ENCODE measurements around the gene NFIX. TPM values are rescaled to one million over a fixed set of nuclear protein-coding genes. Genes with fewer than 3 reads are reported as not detected.
A peak's percentile ranks its signal among the peaks of the same experiment; 100 is the strongest.
"Not testable (repeated sequence)": the region's sequence is repeated elsewhere in the genome, so short reads cannot be mapped to it uniquely, and the experiment has no call there.

The NFIX gene
- polyA plus RNA-seq: under 1 TPM in 1 of 3 donors, not detected in 2; 0.49 TPM

- Mint-ChIP-seq H3K9me3 (peaks cover 0 to 2% (median 0%) of the 10 kb centered on the region in 6 donors), H3K4me1 (peaks cover 7 to 12% of the 10 kb centered on the region in 2 donors), H3K4me3 (peak within 1 kb of the TSS; percentile 84 to 96 (median 90)), H3K36me3 (peaks cover 0 to 4% (median 0%) of the 10 kb centered on the region in 3 donors), H3K27me3 (ENCODE audit: low read depth in 3 of 3) (peaks cover 22 to 44% (median 41%) of the 10 kb centered on the region in 3 donors), H3K27ac (peak within 1 kb of the TSS; percentile 35 to 98 (median 91))
- DNase-seq: peak; percentile 71 to 75 (median 75)
Observed at GRCh38 chr19:12994701-12995595, at the start of gene NFIX. NFIX (plus strand) TSS chr19:12995475; CDS start chr19:12995838, 363 bp downstream.

GRCh38 chr19:12945479-12946091 lies 49.7 kb upstream of the NFIX start, which contains the start of gene RAD23A:
RAD23A (plus strand) TSS chr19:12945862; CDS start chr19:12945949, 87 bp downstream.
- peak within 1 kb of the TSS; percentile 91 to 97 (median 96) for H3K27ac Mint-ChIP-seq
- H3K4me3 Mint-ChIP-seq: peak within 1 kb of the TSS; percentile 86 to 90 (median 89)
- peak; percentile 99 for DNase-seq
- no peaks in the 10 kb centered on the region for H3K9me3 Mint-ChIP-seq
- H3K4me1 Mint-ChIP-seq: peaks cover 37 to 62% of the 10 kb centered on the region in 2 donors
- H3K36me3 Mint-ChIP-seq: peaks cover 9 to 31% (median 13%) of the 10 kb centered on the region in 3 donors
- H3K27me3 Mint-ChIP-seq (ENCODE audit: low read depth in 3 of 3): peaks cover 16 to 25% (median 20%) of the 10 kb centered on the region in 3 donors

GRCh38 chr19:12946092-12946721 lies 49.1 kb upstream of the NFIX start:
- peak in 2 of 3 donors; percentile 35 to 51 for DNase-seq
- peak overlapping the region; percentile 83 to 96 (median 92) for H3K27ac Mint-ChIP-seq
- peaks cover 17 to 25% (median 21%) of the 10 kb centered on the region in 3 donors for H3K27me3 Mint-ChIP-seq (ENCODE audit: low read depth in 3 of 3)
- H3K36me3 Mint-ChIP-seq: peaks cover 6 to 25% (median 15%) of the 10 kb centered on the region in 3 donors
- H3K9me3 Mint-ChIP-seq: no peaks in the 10 kb centered on the region
- H3K4me3 Mint-ChIP-seq: peak overlapping the region; percentile 85 to 90 (median 87)
- H3K4me1 Mint-ChIP-seq: peaks cover 32 to 57% of the 10 kb centered on the region in 2 donors

- Mint-ChIP-seq H3K36me3 (peaks cover 6 to 24% (median 18%) of the 10 kb centered on the region in 3 donors), H3K9me3 (no peaks in the 10 kb centered on the region), H3K4me1 (peaks cover 33 to 57% of the 10 kb centered on the region in 2 donors), H3K4me3 (peak overlapping the region; percentile 85 to 90 (median 87)), H3K27ac (peak overlapping the region; percentile 83 to 96 (median 91)), H3K27me3 (ENCODE audit: low read depth in 3 of 3) (peaks cover 18 to 25% (median 23%) of the 10 kb centered on the region in 3 donors)
- DNase-seq: no peak
Observed at GRCh38 chr19:12946731-12947496, 48.4 kb upstream of the NFIX start.

GRCh38 chr19:12947702-12948611 lies 47.3 kb upstream of the NFIX start:
- Mint-ChIP-seq H3K4me3 (peak overlapping the region in 3 of 5 donors; percentile 4 to 47 (median 12)), H3K9me3 (no peaks in the 10 kb centered on the region), H3K27me3 (ENCODE audit: low read depth in 3 of 3) (peaks cover 18 to 23% (median 21%) of the 10 kb centered on the region in 3 donors), H3K27ac (peak overlapping the region in 4 of 6 donors; percentile 44 to 62 (median 57)), H3K36me3 (peaks cover 6 to 21% (median 18%) of the 10 kb centered on the region in 3 donors), H3K4me1 (peaks cover 30 to 51% of the 10 kb centered on the region in 2 donors)
- no peak for DNase-seq

GRCh38 chr19:12948612-12949362 lies 46.5 kb upstream of the NFIX start:
- Mint-ChIP-seq H3K36me3 (peaks cover 0 to 14% (median 12%) of the 10 kb centered on the region in 3 donors), H3K4me3 (no peak overlapping the region), H3K4me1 (peaks cover 25 to 43% of the 10 kb centered on the region in 2 donors), H3K9me3 (no peaks in the 10 kb centered on the region), H3K27me3 (ENCODE audit: low read depth in 3 of 3) (peaks cover 16 to 18% (median 17%) of the 10 kb centered on the region in 3 donors), H3K27ac (peak overlapping the region in 2 of 6 donors; percentile 28)
- no peak for DNase-seq

- H3K9me3 Mint-ChIP-seq: no peaks in the 10 kb centered on the region
- peaks cover 0 to 10% (median 9%) of the 10 kb centered on the region in 3 donors for H3K36me3 Mint-ChIP-seq
- DNase-seq: no peak
- H3K27ac Mint-ChIP-seq: peak overlapping the region in 3 of 6 donors; percentile 39 to 71 (median 61)
- no peak overlapping the region for H3K4me3 Mint-ChIP-seq
- peaks cover 16 to 17% (median 17%) of the 10 kb centered on the region in 3 donors for H3K27me3 Mint-ChIP-seq (ENCODE audit: low read depth in 3 of 3)
- peaks cover 28 to 40% of the 10 kb centered on the region in 2 donors for H3K4me1 Mint-ChIP-seq
Observed at GRCh38 chr19:12949363-12950283, 45.7 kb upstream of the NFIX start.

GRCh38 chr19:12952050-12952449 lies 43.2 kb upstream of the NFIX start:
- not testable (repeated sequence) for H3K36me3 Mint-ChIP-seq; H3K9me3 Mint-ChIP-seq; DNase-seq; H3K27me3 Mint-ChIP-seq (ENCODE audit: low read depth in 3 of 3); H3K4me3 Mint-ChIP-seq
- H3K4me1 Mint-ChIP-seq: peaks cover 26 to 40% of the 10 kb centered on the region in 2 donors
- peak overlapping the region in 3 of 6 donors; percentile 30 to 64 (median 43) for H3K27ac Mint-ChIP-seq

GRCh38 chr19:12952488-12953137 lies 42.7 kb upstream of the NFIX start:
- H3K27me3 Mint-ChIP-seq (ENCODE audit: low read depth in 3 of 3): peaks cover 3 to 8% (median 5%) of the 10 kb centered on the region in 3 donors
- H3K36me3 Mint-ChIP-seq: peaks cover 0 to 8% (median 7%) of the 10 kb centered on the region in 3 donors

GRCh38 chr19:12953138-12953798 lies 42.0 kb upstream of the NFIX start:
- peaks cover 27 to 32% of the 10 kb centered on the region in 2 donors for H3K4me1 Mint-ChIP-seq
- H3K9me3 Mint-ChIP-seq: no peaks in the 10 kb centered on the region
- peaks cover 0 to 8% (median 7%) of the 10 kb centered on the region in 3 donors for H3K36me3 Mint-ChIP-seq
- no peak overlapping the region for H3K4me3 Mint-ChIP-seq
- H3K27ac Mint-ChIP-seq: peak overlapping the region in 1 of 6 donors; percentile 49
- H3K27me3 Mint-ChIP-seq (ENCODE audit: low read depth in 3 of 3): peaks cover 3 to 8% (median 5%) of the 10 kb centered on the region in 3 donors
- DNase-seq: no peak

More at GRCh38 chr19:12952488-12953137, 42.7 kb upstream of the NFIX start:
- no peak for DNase-seq
- H3K27ac Mint-ChIP-seq: no peak overlapping the region
- H3K4me1 Mint-ChIP-seq: peaks cover 28 to 35% of the 10 kb centered on the region in 2 donors
- H3K9me3 Mint-ChIP-seq: no peaks in the 10 kb centered on the region
- no peak overlapping the region for H3K4me3 Mint-ChIP-seq
